Measurements from ENCODE around the gene AVPR2.

The AVPR2 gene

DNA sequence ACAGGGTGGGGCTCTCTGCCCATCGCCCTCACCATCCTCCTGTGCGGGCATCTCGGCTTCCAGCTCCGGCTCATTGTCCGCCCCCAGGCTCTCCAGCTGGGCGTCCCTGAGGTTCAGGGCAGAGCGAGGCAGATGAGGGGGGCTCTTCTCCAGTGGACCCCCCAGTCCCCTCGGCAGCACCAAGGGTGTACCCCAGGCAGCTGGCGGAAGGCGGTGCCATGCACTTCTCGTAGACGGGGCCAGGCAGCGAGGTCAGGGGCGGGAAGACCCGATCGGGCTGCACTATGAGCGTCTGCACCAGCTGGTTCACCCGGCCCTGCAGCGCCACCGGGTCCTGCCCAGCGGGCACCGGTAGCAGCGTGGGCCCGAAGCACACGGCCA is 5.5 kb downstream of the AVPR2 start:
- no peak overlapping the region for H2BK5ac ChIP-seq (ENCODE audit: low read depth, low read length, poor library complexity)
- no peaks in the 10 kb centered on the region for H3K27me3 ChIP-seq (ENCODE audit: insufficient read depth, low read length)
- H3K4me1 ChIP-seq (ENCODE audit: control insufficient read depth in 1 of 2, insufficient read depth in 2 of 2, low read length in 2 of 2), result no peaks in the 10 kb centered on the region
- no peak overlapping the region for H2BK120ac ChIP-seq (ENCODE audit: insufficient read depth, low read length, poor library complexity)
- DNase-seq, result no peak
- H4K12ac ChIP-seq (ENCODE audit: low read depth, low read length), result no peak overlapping the region
- no peak overlapping the region for H3K27ac ChIP-seq (ENCODE audit: low read depth, low read length)
- no peak overlapping the region for H2BK12ac ChIP-seq (ENCODE audit: low read length)
- no peak overlapping the region for H3K4me2 ChIP-seq (ENCODE audit: low read length)
- no peaks in the 10 kb centered on the region for H3K9me3 ChIP-seq (ENCODE audit: insufficient read depth, low read depth, low read length)
- no peak overlapping the region for H3K4ac ChIP-seq (ENCODE audit: low read depth, low read length)
- H3K9ac ChIP-seq (ENCODE audit: low read length), result no peak overlapping the region
- H3K23ac ChIP-seq (ENCODE audit: low read length), result no peak overlapping the region
- no peak overlapping the region for H2AFZ ChIP-seq (ENCODE audit: insufficient read depth, low read length, poor library complexity)
- no peak overlapping the region for H3K14ac ChIP-seq (ENCODE audit: low read length)
- H3K4me3 ChIP-seq (ENCODE audit: low read depth, low read length), result no peak overlapping the region
- no peak overlapping the region for H3K18ac ChIP-seq (ENCODE audit: low read length)
- no CpG with 5 or more reads among the region's 25 CpGs for WGBS (ENCODE audit: extremely low coverage, insufficient coverage, insufficient read length)
- H4K8ac ChIP-seq (ENCODE audit: low read depth, low read length), result no peak overlapping the region
- no peaks in the 10 kb centered on the region for H3K79me1 ChIP-seq (ENCODE audit: low read length)
- H4K91ac ChIP-seq (ENCODE audit: low read depth, low read length), result no peak overlapping the region
- H3K36me3 ChIP-seq (ENCODE audit: control insufficient read depth in 1 of 2, insufficient read depth in 2 of 2, low read length in 2 of 2), result no peaks in the 10 kb centered on the region
- no peaks in the 10 kb centered on the region for H3K79me2 ChIP-seq (ENCODE audit: control insufficient read depth, insufficient read depth, low read length, poor library complexity)
- H2AK5ac ChIP-seq (ENCODE audit: low read length), result no peak overlapping the region

DNA sequence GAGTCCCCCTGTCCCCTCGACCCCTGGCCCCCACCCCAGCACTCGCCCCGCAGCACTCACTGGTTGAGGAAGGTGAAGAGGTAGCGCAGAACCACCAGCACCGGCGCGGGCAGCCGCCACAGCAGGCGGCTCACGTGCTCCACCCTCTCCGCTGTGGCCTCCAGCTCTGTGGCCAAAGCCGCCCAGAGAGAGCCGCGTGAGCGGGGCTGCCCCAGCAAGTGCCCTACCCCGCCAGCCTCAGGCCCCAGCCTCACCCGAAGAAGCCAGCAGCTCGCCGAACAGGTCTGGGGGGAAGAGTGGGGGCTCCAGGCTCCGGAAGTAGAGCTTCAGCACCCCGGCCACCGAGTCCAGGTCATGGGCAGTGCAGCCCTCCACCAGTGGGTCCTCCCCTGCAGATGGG is 6.0 kb downstream of the AVPR2 start:
- H2BK12ac ChIP-seq (ENCODE audit: low read length), result no peak overlapping the region
- no peak overlapping the region for H4K91ac ChIP-seq (ENCODE audit: low read depth, low read length)
- no peak overlapping the region for H3K4me2 ChIP-seq (ENCODE audit: low read length)
- no peak overlapping the region for H2AK5ac ChIP-seq (ENCODE audit: low read length)
- no peak overlapping the region for H4K12ac ChIP-seq (ENCODE audit: low read depth, low read length)
- no peaks in the 10 kb centered on the region for H3K9me3 ChIP-seq (ENCODE audit: insufficient read depth, low read depth, low read length)
- H3K79me2 ChIP-seq (ENCODE audit: control insufficient read depth, insufficient read depth, low read length, poor library complexity), result no peaks in the 10 kb centered on the region
- no peak overlapping the region for H4K8ac ChIP-seq (ENCODE audit: low read depth, low read length)
- no peak overlapping the region for H3K4me3 ChIP-seq (ENCODE audit: low read depth, low read length)
- H3K36me3 ChIP-seq (ENCODE audit: control insufficient read depth in 1 of 2, insufficient read depth in 2 of 2, low read length in 2 of 2), result no peaks in the 10 kb centered on the region
- no peak overlapping the region for H2AFZ ChIP-seq (ENCODE audit: insufficient read depth, low read length, poor library complexity)
- H3K14ac ChIP-seq (ENCODE audit: low read length), result no peak overlapping the region
- WGBS (ENCODE audit: extremely low coverage, insufficient coverage, insufficient read length), result no CpG with 5 or more reads among the region's 22 CpGs
- no peak overlapping the region for H2BK5ac ChIP-seq (ENCODE audit: low read depth, low read length, poor library complexity)
- H2BK120ac ChIP-seq (ENCODE audit: insufficient read depth, low read length, poor library complexity), result no peak overlapping the region
- H3K4me1 ChIP-seq (ENCODE audit: control insufficient read depth in 1 of 2, insufficient read depth in 2 of 2, low read length in 2 of 2), result no peaks in the 10 kb centered on the region
- H3K4ac ChIP-seq (ENCODE audit: low read depth, low read length), result no peak overlapping the region
- H3K27me3 ChIP-seq (ENCODE audit: insufficient read depth, low read length), result no peaks in the 10 kb centered on the region
- no peak overlapping the region for H3K27ac ChIP-seq (ENCODE audit: low read depth, low read length)
- no peak for DNase-seq
- H3K79me1 ChIP-seq (ENCODE audit: low read length), result no peaks in the 10 kb centered on the region
- no peak overlapping the region for H3K18ac ChIP-seq (ENCODE audit: low read length)
- H3K9ac ChIP-seq (ENCODE audit: low read length), result no peak overlapping the region
- H3K23ac ChIP-seq (ENCODE audit: low read length), result no peak overlapping the region

DNA sequence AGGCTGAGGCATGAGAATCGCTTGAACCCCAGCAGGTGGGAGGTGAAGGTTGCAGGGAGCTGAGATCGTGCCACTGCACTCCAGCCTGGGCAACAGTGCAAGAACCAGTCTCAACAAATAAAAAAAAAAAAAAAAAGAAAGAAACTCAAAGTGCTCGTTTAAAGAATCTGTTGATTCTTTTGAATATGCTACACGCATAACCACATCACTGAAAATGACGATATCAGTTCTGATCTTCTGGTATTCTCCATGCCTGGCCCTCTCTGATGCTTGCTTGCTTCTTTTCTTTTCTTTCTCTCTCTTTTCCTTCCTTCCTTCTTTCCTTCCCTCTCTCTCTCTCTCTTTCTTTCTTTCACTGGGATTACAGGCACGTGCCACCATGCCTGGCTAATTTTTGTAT is 7.3 kb downstream of the AVPR2 start:
- Histone ChIP-seq H3K36me3 (ENCODE audit: control insufficient read depth in 1 of 2, insufficient read depth in 2 of 2, low read length in 2 of 2) (no peaks in the 10 kb centered on the region), H3K79me1 (ENCODE audit: low read length) (no peaks in the 10 kb centered on the region), H3K18ac (ENCODE audit: low read length) (no peak overlapping the region), H3K14ac (ENCODE audit: low read length) (no peak overlapping the region), H4K91ac (ENCODE audit: low read depth, low read length) (no peak overlapping the region), H3K4me3 (ENCODE audit: low read depth, low read length) (no peak overlapping the region), H4K8ac (ENCODE audit: low read depth, low read length) (no peak overlapping the region), H2AK5ac (ENCODE audit: low read length) (no peak overlapping the region), H4K12ac (ENCODE audit: low read depth, low read length) (no peak overlapping the region), H2BK5ac (ENCODE audit: low read depth, low read length, poor library complexity) (no peak overlapping the region), H3K4me1 (ENCODE audit: control insufficient read depth in 1 of 2, insufficient read depth in 2 of 2, low read length in 2 of 2) (no peaks in the 10 kb centered on the region), H3K9me3 (ENCODE audit: insufficient read depth, low read depth, low read length) (no peaks in the 10 kb centered on the region), H3K79me2 (ENCODE audit: control insufficient read depth, insufficient read depth, low read length, poor library complexity) (no peaks in the 10 kb centered on the region), H3K23ac (ENCODE audit: low read length) (no peak overlapping the region), H3K4ac (ENCODE audit: low read depth, low read length) (no peak overlapping the region), H2BK120ac (ENCODE audit: insufficient read depth, low read length, poor library complexity) (no peak overlapping the region), H3K9ac (ENCODE audit: low read length) (no peak overlapping the region), H2BK12ac (ENCODE audit: low read length) (no peak overlapping the region), H2AFZ (ENCODE audit: insufficient read depth, low read length, poor library complexity) (no peak overlapping the region), H3K27ac (ENCODE audit: low read depth, low read length) (no peak overlapping the region), H3K27me3 (ENCODE audit: insufficient read depth, low read length) (no peaks in the 10 kb centered on the region), H3K4me2 (ENCODE audit: low read length) (no peak overlapping the region)
- WGBS (ENCODE audit: extremely low coverage, insufficient coverage, insufficient read length), result no CpG with 5 or more reads among the region's 6 CpGs
- no peak for DNase-seq

DNA sequence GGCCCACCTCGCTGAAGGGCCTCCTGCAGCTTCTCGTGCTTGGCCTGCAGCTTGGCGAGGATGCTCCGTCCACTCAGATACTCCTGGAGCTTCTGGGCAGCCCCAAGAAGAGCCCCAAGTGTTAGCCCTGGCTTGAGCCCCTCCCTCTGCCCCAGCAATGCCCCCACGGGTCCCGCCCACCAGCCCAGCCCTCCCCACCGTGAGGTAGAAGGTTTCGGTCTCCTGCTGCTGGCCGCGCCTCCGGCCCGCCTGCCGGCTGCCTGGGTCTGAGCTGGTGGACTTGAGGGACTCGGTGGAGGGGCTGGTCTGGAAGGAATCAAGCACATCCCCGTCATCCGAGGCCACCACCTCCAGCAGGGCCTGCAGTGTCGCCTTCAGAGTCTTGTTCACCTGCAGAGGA is 8.7 kb downstream of the AVPR2 start:
- Histone ChIP-seq H3K79me2 (ENCODE audit: control insufficient read depth, insufficient read depth, low read length, poor library complexity) (no peaks in the 10 kb centered on the region), H3K9me3 (ENCODE audit: insufficient read depth, low read depth, low read length) (no peaks in the 10 kb centered on the region), H4K91ac (ENCODE audit: low read depth, low read length) (no peak overlapping the region), H3K79me1 (ENCODE audit: low read length) (no peaks in the 10 kb centered on the region), H4K12ac (ENCODE audit: low read depth, low read length) (no peak overlapping the region), H2BK120ac (ENCODE audit: insufficient read depth, low read length, poor library complexity) (no peak overlapping the region), H2BK5ac (ENCODE audit: low read depth, low read length, poor library complexity) (no peak overlapping the region), H3K14ac (ENCODE audit: low read length) (no peak overlapping the region), H3K4ac (ENCODE audit: low read depth, low read length) (no peak overlapping the region), H2BK12ac (ENCODE audit: low read length) (no peak overlapping the region), H3K9ac (ENCODE audit: low read length) (no peak overlapping the region), H2AK5ac (ENCODE audit: low read length) (no peak overlapping the region), H4K8ac (ENCODE audit: low read depth, low read length) (no peak overlapping the region), H3K27ac (ENCODE audit: low read depth, low read length) (no peak overlapping the region), H3K27me3 (ENCODE audit: insufficient read depth, low read length) (no peaks in the 10 kb centered on the region), H3K4me1 (ENCODE audit: control insufficient read depth in 1 of 2, insufficient read depth in 2 of 2, low read length in 2 of 2) (no peaks in the 10 kb centered on the region), H3K18ac (ENCODE audit: low read length) (no peak overlapping the region), H3K4me3 (ENCODE audit: low read depth, low read length) (no peak overlapping the region), H3K23ac (ENCODE audit: low read length) (no peak overlapping the region), H3K36me3 (ENCODE audit: control insufficient read depth in 1 of 2, insufficient read depth in 2 of 2, low read length in 2 of 2) (no peaks in the 10 kb centered on the region), H3K4me2 (ENCODE audit: low read length) (no peak overlapping the region), H2AFZ (ENCODE audit: insufficient read depth, low read length, poor library complexity) (no peak overlapping the region)
- WGBS (ENCODE audit: extremely low coverage, insufficient coverage, insufficient read length), result no CpG with 5 or more reads among the region's 17 CpGs
- DNase-seq, result no peak

Measured in trophoblast cell (in vitro differentiated cells and primary cell).